Esophagus mucosa (tissue), 1 donor: Measurements from ENCODE around the gene TMEM140. TPM values are rescaled to one million over a fixed set of nuclear protein-coding genes. Genes with fewer than 3 reads are reported as not detected.

Experiments
- total RNA-seq: library from RNA; stranded (reverse); gene quantifications from one replicate; pipeline ENCODE4 v1.2.4, GENCODE V29; 2023
- donor health status: DM: yes; HTN: yes; CAD: no.

TMEM140 gene
- total RNA-seq, 1 donor from 2014 or later, result 1.4 TPM

Other genes with a start within 250 kb of the TMEM140 start
- gene AGBL3, start 161.6 kb upstream of the TMEM140 start, total RNA-seq, result 0.84 TPM
- 39.6 TPM for gene CYREN, start 22.6 kb downstream of the TMEM140 start, total RNA-seq
- 28.8 TPM for gene WDR91, start 63.5 kb downstream of the TMEM140 start, total RNA-seq
- not detected for gene STRA8, start 85.8 kb downstream of the TMEM140 start, total RNA-seq